ENCODE measurements around the gene TRA2B.

TRA2B gene

GRCh38 chr3:185954366-185954723 lies 16.5 kb upstream of the TRA2B start:
- in situ Hi-C loops (cut with MboI; ENCODE audit: low sequenced_read_pairs), result no loop called here

- in situ Hi-C loops (cut with MboI; ENCODE audit: low sequenced_read_pairs), result no loop called here
These were observed 12.9 kb upstream of the TRA2B start for GRCh38 chr3:185950728-185951127.

GRCh38 chr3:185949515-185949914 lies 11.7 kb upstream of the TRA2B start:
- in situ Hi-C loops (cut with MboI; ENCODE audit: low sequenced_read_pairs), result no loop called here

GRCh38 chr3:185948292-185948691 lies 10.5 kb upstream of the TRA2B start:
- in situ Hi-C loops (cut with MboI; ENCODE audit: low sequenced_read_pairs), result no loop called here

GRCh38 chr3:185943760-185944106 lies 5.9 kb upstream of the TRA2B start:
- in situ Hi-C loops (cut with MboI; ENCODE audit: low sequenced_read_pairs), result no loop called here

GRCh38 chr3:185942907-185943759 lies 5.3 kb upstream of the TRA2B start:
- in situ Hi-C loops (cut with MboI; ENCODE audit: low sequenced_read_pairs), result no loop called here

GRCh38 chr3:185942396-185942795 lies 4.6 kb upstream of the TRA2B start:
- in situ Hi-C loops (cut with MboI; ENCODE audit: low sequenced_read_pairs), result no loop called here

- in situ Hi-C loops (cut with MboI; ENCODE audit: low sequenced_read_pairs), result no loop called here
These were observed 3.1 kb upstream of the TRA2B start for GRCh38 chr3:185940951-185941350.

GRCh38 chr3:185939721-185940120 lies 1.9 kb upstream of the TRA2B start:
- in situ Hi-C loops (cut with MboI; ENCODE audit: low sequenced_read_pairs), result no loop called here

GRCh38 chr3:185936814-185937688 lies 763 bp downstream of the TRA2B start:
- in situ Hi-C loops (cut with MboI; ENCODE audit: low sequenced_read_pairs), result no loop called here

- in situ Hi-C loops (cut with MboI; ENCODE audit: low sequenced_read_pairs), result no loop called here
These were observed 1.6 kb downstream of the TRA2B start for GRCh38 chr3:185936273-185936629.

GRCh38 chr3:185935465-185936272 lies 2.1 kb downstream of the TRA2B start:
- in situ Hi-C loops (cut with MboI; ENCODE audit: low sequenced_read_pairs), result no loop called here

- in situ Hi-C loops (cut with MboI; ENCODE audit: low sequenced_read_pairs), result no loop called here
These were observed 2.9 kb downstream of the TRA2B start for GRCh38 chr3:185934767-185935464.

- in situ Hi-C loops (cut with MboI; ENCODE audit: low sequenced_read_pairs), result no loop called here
These were observed 3.6 kb downstream of the TRA2B start for GRCh38 chr3:185934174-185934557.

GRCh38 chr3:185933374-185934173 lies 4.2 kb downstream of the TRA2B start:
- in situ Hi-C loops (cut with MboI; ENCODE audit: low sequenced_read_pairs), result no loop called here

GRCh38 chr3:185931777-185932612 lies 5.8 kb downstream of the TRA2B start:
- in situ Hi-C loops (cut with MboI; ENCODE audit: low sequenced_read_pairs), result no loop called here

- in situ Hi-C loops (cut with MboI; ENCODE audit: low sequenced_read_pairs), result no loop called here
These were observed 7.3 kb downstream of the TRA2B start for GRCh38 chr3:185930393-185931107.

Measured in hTERT RPE-1 (cell line).